Lung (tissue), 12 donors: Measurements from ENCODE around the gene LSG1. TPM values are rescaled to one million over a fixed set of nuclear protein-coding genes. Genes with fewer than 3 reads are reported as not detected.

ENCODE experiments used
- ATAC-seq: fragments of 200-7000 bp; cut with Tn5 transposase; one replicate; pipeline ENCODE4 v1.9.1; 2020; ENCODE audit warnings: moderate number of reproducible peaks; ENCODE audit not compliant: insufficient read depth, low FRiP score
- DNase-seq, 3 donors: peaks; one replicate each; pipeline ENCODE4 v3.0.0-alpha.2; 2013 to 2017
- H3K27ac ChIP-seq, 2 donors: one replicate each; pipeline ENCODE4 v1.5.1; 2013; ENCODE audit warnings: mild to moderate bottlenecking in 2 of 2, moderate library complexity in 2 of 2, control low read depth in 1 of 2, inconsistent platforms in 1 of 2, low read depth in 1 of 2, low read length in 1 of 2
- H3K27me3 ChIP-seq, 3 donors: one replicate each; pipeline ENCODE4 v1.5.1; 2013; ENCODE audit warnings: low read length in 2 of 3; ENCODE audit not compliant: control insufficient read depth in 3 of 3, insufficient read depth in 3 of 3
- H3K36me3 ChIP-seq, 4 donors: one replicate each; pipeline ENCODE4 v1.5.1; 2013; ENCODE audit warnings: low read length in 4 of 4, mild to moderate bottlenecking in 1 of 4, moderate library complexity in 1 of 4; ENCODE audit not compliant: control insufficient read depth in 4 of 4, insufficient read depth in 4 of 4
- H3K4me1 ChIP-seq, 5 donors: one replicate each; pipeline ENCODE4 v1.5.1; 2013; ENCODE audit warnings: low read length in 5 of 5, mild to moderate bottlenecking in 2 of 5, moderate library complexity in 1 of 5; ENCODE audit not compliant: control insufficient read depth in 5 of 5, insufficient read depth in 5 of 5
- H3K4me3 ChIP-seq: one replicate; pipeline ENCODE4 v1.5.1; 2013; ENCODE audit warnings: mild to moderate bottlenecking, control low read depth, moderate library complexity
- H3K9ac ChIP-seq, 2 donors: one replicate each; pipeline ENCODE4 v1.5.1; 2013; ENCODE audit warnings: low read length in 2 of 2, control low read depth in 1 of 2; ENCODE audit not compliant: insufficient read depth in 1 of 2
- H3K9me3 ChIP-seq, 4 donors: one replicate each; pipeline ENCODE4 v1.5.1; 2013; ENCODE audit warnings: low read length in 3 of 4, mild to moderate bottlenecking in 1 of 4, moderate library complexity in 1 of 4; ENCODE audit not compliant: control insufficient read depth in 4 of 4, insufficient read depth in 3 of 4
- CTCF ChIP-seq: IDR thresholded peaks from 2 replicates; pipeline ENCODE4 v1.5.1; 2012; ENCODE audit warnings: mild to moderate bottlenecking; ENCODE audit errors: control extremely low read depth, extremely low read depth
- WGBS, 2 donors: extraction: QIAGEN DNeasy Blood & Tissue Kit; methylation state at CpG; one replicate each; pipeline ENCODE4 v1.1.7; 2013; 5-methylcytosine and 5-hydroxymethylcytosine counted together
- polyA plus RNA-seq, 2 donors: library from polyadenylated mRNA; stranded (reverse); fragments of 200-250 nt; gene quantifications; one replicate each; pipeline ENCODE4 v1.2.1, GENCODE V29; 2013
- total RNA-seq, 2 donors: library from RNA; depleted of rRNA in 1 of 2; stranded (reverse); fragments of >200 nt in 1 of 2; gene quantifications; one replicate each; pipeline ENCODE4 v1.2.1, GENCODE V29; 2014 to 2021
- donor health status: control.
- donor health status: control.
- donor health status: Bipolar disorder and iron deficiency.
- donor health status: healthy.
- donor health status: DM: yes; HTN: yes; CAD: no.

Gene LSG1
- total and polyA plus RNA-seq, 4 donors: 19.4 to 37.4 (median 24.5) TPM

DNA sequence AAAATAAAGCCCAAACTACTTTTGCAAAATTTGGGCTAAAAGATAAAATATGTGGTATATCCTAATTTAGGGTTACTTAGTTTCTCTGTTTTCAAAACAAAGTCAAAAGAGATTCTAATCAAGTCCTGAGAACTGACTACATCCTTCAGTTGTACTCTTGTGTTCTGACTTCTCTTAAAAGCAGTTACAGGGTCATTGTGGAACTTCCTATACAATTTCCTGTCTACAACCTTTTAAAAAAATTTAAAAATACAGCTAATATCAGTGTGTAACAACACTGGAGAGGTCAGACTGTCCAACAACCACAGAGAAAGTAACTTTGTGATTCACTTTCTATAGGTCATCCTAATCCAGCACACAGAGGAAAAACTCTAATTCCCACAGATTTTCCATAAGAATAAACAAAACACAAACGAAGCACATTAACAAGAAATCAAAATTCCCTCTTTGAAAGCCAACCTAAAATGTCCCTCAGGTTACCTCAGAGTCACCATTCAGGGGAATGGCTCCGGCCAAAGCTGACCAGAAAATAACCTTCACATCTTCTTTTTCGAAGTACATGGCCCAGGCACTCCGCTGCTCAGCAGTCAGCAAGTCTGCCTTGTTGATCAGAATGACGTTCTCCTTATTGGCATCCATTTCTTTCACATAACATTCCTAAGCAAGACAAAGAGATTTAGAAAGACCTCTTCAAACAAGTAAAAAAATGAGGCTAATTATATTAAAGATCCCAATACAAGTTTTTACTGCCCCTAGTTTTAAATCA lies 13.3 kb downstream of the LSG1 start:
- Histone ChIP-seq H3K4me3 (no peak overlapping the region), H3K4me1 (peaks cover 0 to 11% (median 2%) of the 10 kb centered on the region in 5 donors), H3K27ac (peak overlapping the region in 1 of 2 donors; percentile 9), H3K9me3 (no peaks in the 10 kb centered on the region), H3K27me3 (no peaks in the 10 kb centered on the region), H3K36me3 (peaks cover 14 to 20% (median 16%) of the 10 kb centered on the region in 4 donors), H3K9ac (no peak overlapping the region)
- WGBS, 2 donors: 75 to 81% methylated on average over 5 of the region's 5 CpGs
- DNase-seq: no peak
- no peak for TF ChIP-seq CTCF
- no peak for ATAC-seq

GRCh38 chr3:194657439-194657838 lies 14.6 kb downstream of the LSG1 start:
- H3K9ac ChIP-seq: no peak overlapping the region
- H3K9me3 ChIP-seq: no peaks in the 10 kb centered on the region
- no peak overlapping the region for H3K4me3 ChIP-seq
- H3K4me1 ChIP-seq: peaks cover 0 to 11% (median 2%) of the 10 kb centered on the region in 5 donors
- peaks cover 17 to 23% (median 21%) of the 10 kb centered on the region in 4 donors for H3K36me3 ChIP-seq
- no peak for ATAC-seq
- no peak for DNase-seq
- 80 to 92% methylated on average over 7 of the region's 7 CpGs for WGBS, 2 donors
- no peak for TF ChIP-seq CTCF
- no peaks in the 10 kb centered on the region for H3K27me3 ChIP-seq
- no peak overlapping the region for H3K27ac ChIP-seq

- Histone ChIP-seq H3K4me1 (no peaks in the 10 kb centered on the region), H3K27me3 (no peaks in the 10 kb centered on the region), H3K27ac (no peak overlapping the region), H3K9ac (no peak overlapping the region), H3K9me3 (no peaks in the 10 kb centered on the region), H3K36me3 (peaks cover 27 to 45% (median 35%) of the 10 kb centered on the region in 4 donors), H3K4me3 (no peak overlapping the region)
- ATAC-seq: no peak
- DNase-seq: no peak
- 92% methylated on average over 5 of the region's 5 CpGs for WGBS, 2 donors
- no peak for TF ChIP-seq CTCF
Measured at GRCh38 chr3:194654443-194654842, 17.5 kb downstream of the LSG1 start.

DNA sequence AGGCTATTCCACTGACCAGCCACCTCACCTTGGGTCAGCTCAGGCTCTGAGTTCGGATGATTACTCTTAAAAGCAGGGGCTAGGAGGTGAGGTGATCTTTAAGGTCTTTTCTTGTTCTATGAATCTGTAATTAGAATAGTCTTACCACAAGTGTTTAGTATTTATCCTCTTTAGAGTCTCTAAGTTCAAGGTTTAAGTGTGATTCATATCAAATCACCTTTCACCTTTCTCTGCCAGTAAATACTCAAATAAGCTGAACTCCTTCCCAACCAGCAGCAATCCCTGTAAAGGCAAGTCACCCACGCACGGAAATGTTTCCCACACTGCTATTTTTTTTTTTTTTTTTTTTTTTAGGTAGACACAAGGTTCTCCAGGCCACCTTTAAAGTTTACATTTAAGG lies 24.2 kb downstream of the LSG1 start:
- Histone ChIP-seq H3K9ac (no peak overlapping the region), H3K36me3 (peaks cover 35 to 61% (median 38%) of the 10 kb centered on the region in 4 donors), H3K9me3 (no peaks in the 10 kb centered on the region), H3K4me3 (no peak overlapping the region), H3K4me1 (no peaks in the 10 kb centered on the region), H3K27me3 (no peaks in the 10 kb centered on the region), H3K27ac (no peak overlapping the region)
- TF ChIP-seq CTCF: no peak
- 90 to 94% methylated on average over 3 of the region's 3 CpGs for WGBS, 2 donors
- ATAC-seq (no peak), DNase-seq (no peak)
